ENCODE data around the gene LSS. TPM values are rescaled to one million over a fixed set of nuclear protein-coding genes. Genes with fewer than 3 reads are reported as not detected.

Gene LSS
- 100 to 1,000 TPM; 128 to 251 (median 164) TPM for total RNA-seq

DNA sequence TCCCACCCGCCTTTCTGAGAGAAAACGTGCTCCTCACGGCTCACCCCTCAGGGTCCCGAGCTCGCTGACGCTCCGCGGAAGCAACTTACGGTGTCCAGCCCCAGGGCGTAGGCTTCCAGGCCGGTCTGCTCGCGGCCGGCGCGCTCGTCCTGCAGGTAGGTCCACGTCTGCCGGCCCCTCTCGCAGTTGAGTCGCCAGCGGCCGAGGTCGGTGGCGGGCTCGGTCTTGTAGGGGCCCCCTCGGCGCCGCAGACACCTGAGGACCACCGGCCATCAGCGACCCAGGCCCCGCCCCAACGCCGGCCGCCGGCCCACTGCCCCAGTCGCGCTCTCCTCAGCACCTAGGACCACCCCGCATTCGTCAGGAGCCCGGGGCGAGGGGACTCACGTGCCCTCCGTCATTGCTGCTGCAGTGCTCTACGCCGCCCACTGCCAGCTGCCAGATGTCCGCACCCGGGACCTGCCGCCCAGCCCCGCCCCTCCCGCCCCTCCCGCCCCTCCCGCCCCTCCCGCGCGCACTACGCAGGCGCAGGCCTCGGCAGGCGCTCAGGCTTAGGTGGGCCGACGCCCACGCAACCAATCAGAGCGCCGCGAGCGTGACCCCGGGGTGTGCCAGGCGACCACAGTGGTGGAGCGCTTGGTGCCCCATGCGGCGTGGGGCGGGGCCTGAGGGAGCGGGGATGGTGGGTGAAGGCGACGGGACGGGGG lies at the start of gene LSS:
Gene LSS, minus strand, starts transcription at position 430 of the 707 bp plus-strand sequence. Its CDS starts 29 bp downstream, at position 401.
- peak within 1 kb of the TSS; percentile 82 for H3K27ac ChIP-seq
- TF ChIP-seq EP300 (IDR thresholded peaks at IDR 0.05): no peak
- TF ChIP-seq CTCF (IDR thresholded peaks at IDR 0.05): no peak
- TF ChIP-seq POLR2AphosphoS5 (IDR thresholded peaks at IDR 0.05): no peak
- TF ChIP-seq POLR2A (IDR thresholded peaks at IDR 0.05): no peak
- peak; percentile 98 to 99 for DNase-seq (ENCODE audit: low spot score in 2 of 2)
- H3K4me3 ChIP-seq: peak within 1 kb of the TSS; percentile 62
- H3K9me3 ChIP-seq: no peaks in the 10 kb centered on the region
- peaks cover 44% of the 10 kb centered on the region for H3K4me1 ChIP-seq
- no peaks in the 10 kb centered on the region for H3K27me3 ChIP-seq
- peaks cover 7% of the 10 kb centered on the region for H3K36me3 ChIP-seq
- 0% methylated on average over 7 of the region's 77 CpGs for WGBS

- TF ChIP-seq POLR2AphosphoS5 (IDR thresholded peaks at IDR 0.05): no peak
- no peak for TF ChIP-seq CTCF (IDR thresholded peaks at IDR 0.05)
- no peak for TF ChIP-seq EP300 (IDR thresholded peaks at IDR 0.05)
- no peak for TF ChIP-seq POLR2A (IDR thresholded peaks at IDR 0.05)
- H3K36me3 ChIP-seq: peaks cover 99% of the 10 kb centered on the region
- H3K9me3 ChIP-seq: no peaks in the 10 kb centered on the region
- 94% methylated on average over 11 of the region's 11 CpGs for WGBS
- no peak overlapping the region for H3K4me3 ChIP-seq
- H3K4me1 ChIP-seq: no peaks in the 10 kb centered on the region
- H3K27ac ChIP-seq: no peak overlapping the region
- no peak for DNase-seq (ENCODE audit: low spot score in 2 of 2)
- H3K27me3 ChIP-seq: no peaks in the 10 kb centered on the region
These were observed 46.3 kb upstream of the LSS start for GRCh38 chr21:46274797-46275390.

- no peak overlapping the region for H3K27ac ChIP-seq
- 94% methylated on average over 14 of the region's 14 CpGs for WGBS
- no peaks in the 10 kb centered on the region for H3K27me3 ChIP-seq
- H3K4me3 ChIP-seq: no peak overlapping the region
- H3K4me1 ChIP-seq: no peaks in the 10 kb centered on the region
- H3K9me3 ChIP-seq: no peaks in the 10 kb centered on the region
- peaks cover 99% of the 10 kb centered on the region for H3K36me3 ChIP-seq
- TF ChIP-seq POLR2A (IDR thresholded peaks at IDR 0.05): no peak
- no peak for TF ChIP-seq EP300 (IDR thresholded peaks at IDR 0.05)
- TF ChIP-seq POLR2AphosphoS5 (IDR thresholded peaks at IDR 0.05): no peak
- DNase-seq (ENCODE audit: low spot score in 2 of 2): no peak
These were observed 44.8 kb upstream of the LSS start for GRCh38 chr21:46273341-46273740.

DNA sequence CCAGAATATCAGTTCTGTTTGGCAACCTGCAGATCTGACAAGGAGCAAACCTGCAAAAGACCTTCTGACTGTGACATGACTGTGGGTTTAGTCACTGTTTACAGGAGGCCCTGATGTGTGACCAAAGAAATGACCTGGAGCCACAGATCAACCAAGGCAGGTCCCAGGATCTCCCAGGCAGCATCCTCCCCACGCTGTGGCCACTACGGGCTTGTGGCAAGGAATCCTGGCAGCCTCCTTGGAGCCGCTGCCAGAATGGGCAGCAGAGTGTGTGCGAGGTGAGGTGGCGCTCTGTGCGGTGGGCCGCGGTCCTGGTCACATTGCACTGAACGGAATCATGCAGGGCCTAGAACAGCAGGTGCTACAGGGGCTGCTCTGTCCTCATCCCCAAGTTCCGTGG lies 40.9 kb upstream of the LSS start:
- WGBS: 100% methylated on average over 1 of the region's 10 CpGs
- no peak for DNase-seq (ENCODE audit: low spot score in 2 of 2)
- Histone ChIP-seq H3K27me3 (no peaks in the 10 kb centered on the region), H3K9me3 (no peaks in the 10 kb centered on the region), H3K4me3 (no peak overlapping the region), H3K4me1 (no peaks in the 10 kb centered on the region), H3K27ac (no peak overlapping the region), H3K36me3 (peaks cover 100% of the 10 kb centered on the region)
- TF ChIP-seq POLR2A (IDR thresholded peaks at IDR 0.05) (no peak), POLR2AphosphoS5 (IDR thresholded peaks at IDR 0.05) (no peak), EP300 (IDR thresholded peaks at IDR 0.05) (no peak), CTCF (IDR thresholded peaks at IDR 0.05) (no peak)

DNA sequence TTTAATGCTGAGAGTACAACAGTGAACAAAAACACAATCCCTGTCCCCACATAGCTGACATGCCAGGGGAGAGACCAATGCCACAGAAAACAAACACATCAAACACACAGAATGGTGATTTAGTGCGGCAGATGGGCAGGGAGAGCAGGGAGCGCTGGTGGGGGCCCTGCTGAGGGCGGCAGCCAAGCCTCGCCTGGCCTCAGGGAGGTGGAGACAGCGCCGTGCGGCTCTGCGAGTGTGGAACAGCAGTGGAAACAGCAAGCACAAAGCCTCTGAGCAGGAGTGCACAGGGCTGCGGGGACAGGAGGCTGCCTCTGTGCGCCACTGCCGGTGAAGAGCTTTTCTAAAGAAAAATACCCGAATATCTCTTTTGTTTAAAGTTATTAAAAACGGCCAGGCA lies 39.8 kb upstream of the LSS start:
- Histone ChIP-seq H3K27me3 (no peaks in the 10 kb centered on the region), H3K9me3 (no peaks in the 10 kb centered on the region), H3K36me3 (peaks cover 100% of the 10 kb centered on the region), H3K4me3 (no peak overlapping the region), H3K27ac (no peak overlapping the region), H3K4me1 (no peaks in the 10 kb centered on the region)
- DNase-seq (ENCODE audit: low spot score in 2 of 2): no peak
- WGBS: 92% methylated on average over 13 of the region's 13 CpGs
- TF ChIP-seq POLR2AphosphoS5 (IDR thresholded peaks at IDR 0.05): no peak
- TF ChIP-seq CTCF (IDR thresholded peaks at IDR 0.05): no peak
- no peak for TF ChIP-seq EP300 (IDR thresholded peaks at IDR 0.05)
- no peak for TF ChIP-seq POLR2A (IDR thresholded peaks at IDR 0.05)
